ENCODE data around the gene EXOC4.

Gene EXOC4

GRCh38 chr7:133518718-133519117 is 265.8 kb downstream of the EXOC4 start:
- Histone ChIP-seq H3K4me3 (ENCODE audit: low read depth, low read length) (no peak overlapping the region), H3K9me3 (ENCODE audit: severe bottlenecking) (no peaks in the 10 kb centered on the region), H3K27ac (no peak overlapping the region), H3K27me3 (ENCODE audit: insufficient read depth, low read depth, severe bottlenecking) (no peaks in the 10 kb centered on the region), H3K36me3 (no peaks in the 10 kb centered on the region)
- TF ChIP-seq CTCF (IDR thresholded peaks at IDR 0.05; ENCODE audit: low read depth, low read length) = no peak
- no peak for DNase-seq

GRCh38 chr7:133520248-133520647 is 267.4 kb downstream of the EXOC4 start:
- H3K27me3 ChIP-seq (ENCODE audit: insufficient read depth, low read depth, severe bottlenecking) = no peaks in the 10 kb centered on the region
- H3K36me3 ChIP-seq = no peaks in the 10 kb centered on the region
- no peaks in the 10 kb centered on the region for H3K9me3 ChIP-seq (ENCODE audit: severe bottlenecking)
- DNase-seq = no peak
- H3K4me3 ChIP-seq (ENCODE audit: low read depth, low read length) = no peak overlapping the region
- H3K27ac ChIP-seq = no peak overlapping the region
- no peak for TF ChIP-seq CTCF (IDR thresholded peaks at IDR 0.05; ENCODE audit: low read depth, low read length)

GRCh38 chr7:133522501-133522900 is 269.6 kb downstream of the EXOC4 start:
- Histone ChIP-seq H3K36me3 (no peaks in the 10 kb centered on the region), H3K9me3 (ENCODE audit: severe bottlenecking) (no peaks in the 10 kb centered on the region), H3K27me3 (ENCODE audit: insufficient read depth, low read depth, severe bottlenecking) (no peaks in the 10 kb centered on the region), H3K4me3 (ENCODE audit: low read depth, low read length) (no peak overlapping the region), H3K27ac (no peak overlapping the region)
- no peak for DNase-seq
- no peak for TF ChIP-seq CTCF (IDR thresholded peaks at IDR 0.05; ENCODE audit: low read depth, low read length)

- TF ChIP-seq CTCF (IDR thresholded peaks at IDR 0.05; ENCODE audit: low read depth, low read length) = no peak
- H3K9me3 ChIP-seq (ENCODE audit: severe bottlenecking) = no peaks in the 10 kb centered on the region
These were observed 275.9 kb downstream of the EXOC4 start for GRCh38 chr7:133528796-133529195.

GRCh38 chr7:133529861-133530260 is 277.0 kb downstream of the EXOC4 start:
- Histone ChIP-seq H3K27ac (no peak overlapping the region), H3K27me3 (ENCODE audit: insufficient read depth, low read depth, severe bottlenecking) (no peaks in the 10 kb centered on the region), H3K4me3 (ENCODE audit: low read depth, low read length) (no peak overlapping the region), H3K9me3 (ENCODE audit: severe bottlenecking) (no peaks in the 10 kb centered on the region), H3K36me3 (no peaks in the 10 kb centered on the region)
- TF ChIP-seq CTCF (IDR thresholded peaks at IDR 0.05; ENCODE audit: low read depth, low read length) = no peak
- no peak for DNase-seq

More at GRCh38 chr7:133528796-133529195, 275.9 kb downstream of the EXOC4 start:
- H3K27ac ChIP-seq = no peak overlapping the region
- no peak for DNase-seq
- H3K36me3 ChIP-seq = no peaks in the 10 kb centered on the region
- H3K27me3 ChIP-seq (ENCODE audit: insufficient read depth, low read depth, severe bottlenecking) = no peaks in the 10 kb centered on the region
- H3K4me3 ChIP-seq (ENCODE audit: low read depth, low read length) = no peak overlapping the region

GRCh38 chr7:133530682-133531081 is 277.8 kb downstream of the EXOC4 start:
- Histone ChIP-seq H3K27me3 (ENCODE audit: insufficient read depth, low read depth, severe bottlenecking) (no peaks in the 10 kb centered on the region), H3K4me3 (ENCODE audit: low read depth, low read length) (no peak overlapping the region), H3K9me3 (ENCODE audit: severe bottlenecking) (no peaks in the 10 kb centered on the region), H3K27ac (no peak overlapping the region), H3K36me3 (no peaks in the 10 kb centered on the region)
- no peak for TF ChIP-seq CTCF (IDR thresholded peaks at IDR 0.05; ENCODE audit: low read depth, low read length)
- no peak for DNase-seq

Data from WERI-Rb-1 (cell line).